AG09319 (cell line): ENCODE measurements around the gene ACSM4.
"Not testable (repeated sequence)": the region's sequence is repeated elsewhere in the genome, so short reads cannot be mapped to it uniquely, and the experiment has no call there.

Experiments
- DNase-seq: peaks from one replicate; pipeline ENCODE4 v3.0.0-alpha.2; 2010; ENCODE audit warnings: low read depth; ENCODE audit errors: extremely low read depth
- TF ChIP-seq, protein P1 (sequence below): IDR thresholded peaks from 2 replicates; pipeline ENCODE4 v1.5.1; 2011; ENCODE audit warnings: low read depth, mild to moderate bottlenecking, inconsistent platforms, low read length, moderate library complexity

Gene ACSM4, protein sequence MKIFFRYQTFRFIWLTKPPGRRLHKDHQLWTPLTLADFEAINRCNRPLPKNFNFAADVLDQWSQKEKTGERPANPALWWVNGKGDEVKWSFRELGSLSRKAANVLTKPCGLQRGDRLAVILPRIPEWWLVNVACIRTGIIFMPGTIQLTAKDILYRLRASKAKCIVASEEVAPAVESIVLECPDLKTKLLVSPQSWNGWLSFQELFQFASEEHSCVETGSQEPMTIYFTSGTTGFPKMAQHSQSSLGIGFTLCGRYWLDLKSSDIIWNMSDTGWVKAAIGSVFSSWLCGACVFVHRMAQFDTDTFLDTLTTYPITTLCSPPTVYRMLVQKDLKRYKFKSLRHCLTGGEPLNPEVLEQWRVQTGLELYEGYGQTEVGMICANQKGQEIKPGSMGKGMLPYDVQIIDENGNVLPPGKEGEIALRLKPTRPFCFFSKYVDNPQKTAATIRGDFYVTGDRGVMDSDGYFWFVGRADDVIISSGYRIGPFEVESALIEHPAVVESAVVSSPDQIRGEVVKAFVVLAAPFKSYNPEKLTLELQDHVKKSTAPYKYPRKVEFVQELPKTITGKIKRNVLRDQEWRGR

DNA sequence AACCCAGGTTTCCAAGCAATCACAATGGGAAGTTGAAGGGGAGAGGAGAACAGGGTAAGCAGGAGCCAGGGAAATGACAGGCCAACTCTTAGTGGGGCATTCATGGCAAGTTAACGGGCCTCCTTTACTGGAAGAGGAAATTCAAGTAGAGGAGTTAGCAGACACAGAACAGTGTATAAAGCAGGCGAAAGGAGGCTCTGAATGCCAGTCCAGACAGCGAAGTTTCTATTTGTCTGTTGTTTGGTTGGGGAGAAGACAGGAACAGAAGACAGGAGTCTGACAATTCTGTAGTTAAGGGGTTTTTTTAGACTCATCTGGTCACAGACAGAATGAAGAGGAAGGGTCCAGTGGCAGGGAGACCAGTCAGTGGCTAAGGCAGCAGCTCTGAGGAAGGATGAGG is at the start of gene ACSM4:
TSS of gene ACSM4 (plus strand) at position 301 of the 400 bp plus-strand sequence. CDS start 260 bp downstream, outside the sequence.
- TF ChIP-seq, protein P1, sequence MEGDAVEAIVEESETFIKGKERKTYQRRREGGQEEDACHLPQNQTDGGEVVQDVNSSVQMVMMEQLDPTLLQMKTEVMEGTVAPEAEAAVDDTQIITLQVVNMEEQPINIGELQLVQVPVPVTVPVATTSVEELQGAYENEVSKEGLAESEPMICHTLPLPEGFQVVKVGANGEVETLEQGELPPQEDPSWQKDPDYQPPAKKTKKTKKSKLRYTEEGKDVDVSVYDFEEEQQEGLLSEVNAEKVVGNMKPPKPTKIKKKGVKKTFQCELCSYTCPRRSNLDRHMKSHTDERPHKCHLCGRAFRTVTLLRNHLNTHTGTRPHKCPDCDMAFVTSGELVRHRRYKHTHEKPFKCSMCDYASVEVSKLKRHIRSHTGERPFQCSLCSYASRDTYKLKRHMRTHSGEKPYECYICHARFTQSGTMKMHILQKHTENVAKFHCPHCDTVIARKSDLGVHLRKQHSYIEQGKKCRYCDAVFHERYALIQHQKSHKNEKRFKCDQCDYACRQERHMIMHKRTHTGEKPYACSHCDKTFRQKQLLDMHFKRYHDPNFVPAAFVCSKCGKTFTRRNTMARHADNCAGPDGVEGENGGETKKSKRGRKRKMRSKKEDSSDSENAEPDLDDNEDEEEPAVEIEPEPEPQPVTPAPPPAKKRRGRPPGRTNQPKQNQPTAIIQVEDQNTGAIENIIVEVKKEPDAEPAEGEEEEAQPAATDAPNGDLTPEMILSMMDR: no peak
- no peak for DNase-seq

DNA sequence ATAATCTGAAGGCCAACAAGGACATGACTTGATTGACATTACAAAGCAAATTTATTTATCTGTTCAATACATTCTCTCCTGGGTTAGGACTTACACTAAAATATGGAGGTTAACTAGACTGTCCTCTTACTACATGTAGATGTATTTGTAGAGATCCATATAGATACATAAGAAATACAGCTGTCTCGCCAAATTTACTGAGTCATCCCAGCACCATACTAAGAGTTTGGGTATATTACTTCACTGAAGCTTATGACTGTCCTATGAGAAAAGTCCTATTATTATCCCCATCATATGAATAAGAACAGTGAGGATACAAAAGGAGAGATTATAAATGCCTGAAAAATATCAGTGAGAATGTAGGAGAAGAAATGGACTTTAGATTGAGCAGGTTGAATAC is 44.8 kb upstream of the ACSM4 start:
- DNase-seq: no peak
- TF ChIP-seq, protein P1: no peak

DNA sequence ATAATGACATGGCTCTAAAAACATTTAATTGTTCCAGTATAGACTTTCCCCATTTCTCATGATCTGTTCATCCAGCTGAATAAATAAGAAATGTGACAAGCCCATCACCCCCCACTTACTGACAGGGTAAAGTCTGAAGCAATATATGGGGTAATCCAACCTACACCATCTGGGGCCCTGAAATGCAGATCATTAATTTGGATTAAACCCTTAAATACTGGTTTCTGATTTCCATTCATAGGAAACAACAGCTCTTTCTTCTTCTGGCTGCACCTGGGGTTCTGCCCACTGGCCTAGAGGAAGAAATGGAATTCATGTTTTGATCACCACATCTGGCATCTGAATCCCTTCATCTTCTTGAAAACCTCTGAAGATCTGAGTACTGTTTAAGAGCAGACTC is 39.3 kb upstream of the ACSM4 start:
- DNase-seq: no peak
- TF ChIP-seq, protein P1: no peak

DNA sequence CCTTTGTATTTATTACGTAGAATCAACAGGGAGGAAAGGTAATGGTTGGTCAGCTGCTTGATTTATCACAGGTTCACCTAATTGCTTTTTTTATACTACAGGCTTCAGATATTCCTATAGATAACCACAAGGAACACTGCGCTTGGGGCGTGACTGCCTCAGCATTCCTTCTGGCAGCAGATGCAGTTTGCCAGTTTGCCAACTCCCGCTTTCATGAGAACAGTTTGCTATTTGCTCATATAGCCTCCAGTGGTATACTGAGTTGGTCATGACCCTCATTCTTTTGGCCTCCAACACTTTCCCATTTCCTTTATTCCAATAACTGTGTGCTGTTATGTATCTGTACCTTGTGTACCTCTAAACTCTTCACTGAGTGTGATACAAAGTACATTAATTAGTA is 38.6 kb upstream of the ACSM4 start:
- TF ChIP-seq, protein P1: no peak
- DNase-seq: no peak

DNA sequence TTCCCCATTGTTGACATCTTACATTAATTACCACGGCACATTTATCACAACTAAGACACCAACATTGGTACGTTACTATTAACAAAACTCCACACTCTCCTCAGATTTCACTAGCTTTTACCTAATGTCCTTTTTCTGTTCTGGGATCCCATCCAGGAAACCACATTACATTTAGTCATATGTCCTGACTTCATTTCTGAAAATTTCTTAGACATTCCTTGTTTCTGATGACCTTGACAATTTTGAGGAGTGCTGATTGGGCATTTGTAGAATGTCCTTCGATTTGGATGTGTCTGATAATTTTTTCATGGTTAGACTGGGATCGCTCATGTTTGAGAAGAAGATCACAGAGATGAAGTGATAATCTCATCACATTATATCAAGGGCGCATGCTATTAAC is 34.6 kb upstream of the ACSM4 start:
- DNase-seq: no peak
- TF ChIP-seq, protein P1: no peak

DNA sequence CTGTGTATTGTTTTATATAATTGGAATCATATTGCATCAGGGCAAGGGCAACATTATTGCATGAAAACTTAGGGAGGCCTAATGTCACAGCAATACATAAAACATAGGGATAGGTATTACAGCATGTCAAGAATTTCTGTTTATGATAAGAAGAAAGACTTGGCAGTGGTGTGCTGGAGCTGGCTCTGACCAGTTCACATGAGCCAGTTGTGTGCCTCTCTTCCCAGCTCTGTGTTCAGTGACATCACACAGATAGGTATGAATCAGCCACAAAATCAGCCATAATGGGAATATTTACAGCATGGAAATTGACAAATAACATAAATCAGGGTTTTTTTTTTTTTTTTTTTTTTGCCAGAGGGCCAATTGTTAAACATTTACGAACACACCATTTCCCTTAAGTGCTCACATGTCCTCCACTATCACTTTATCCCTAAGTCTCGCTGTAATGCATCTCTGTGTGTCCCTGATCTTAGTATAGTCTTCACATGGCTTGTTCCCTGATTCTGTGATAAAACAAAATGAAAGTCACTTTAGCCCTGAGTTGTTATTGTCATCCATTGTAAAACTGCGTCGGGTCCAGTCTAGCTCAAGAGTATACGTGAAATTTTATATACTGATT is 31.9 kb upstream of the ACSM4 start:
- TF ChIP-seq, protein P1: no peak
- DNase-seq: no peak

DNA sequence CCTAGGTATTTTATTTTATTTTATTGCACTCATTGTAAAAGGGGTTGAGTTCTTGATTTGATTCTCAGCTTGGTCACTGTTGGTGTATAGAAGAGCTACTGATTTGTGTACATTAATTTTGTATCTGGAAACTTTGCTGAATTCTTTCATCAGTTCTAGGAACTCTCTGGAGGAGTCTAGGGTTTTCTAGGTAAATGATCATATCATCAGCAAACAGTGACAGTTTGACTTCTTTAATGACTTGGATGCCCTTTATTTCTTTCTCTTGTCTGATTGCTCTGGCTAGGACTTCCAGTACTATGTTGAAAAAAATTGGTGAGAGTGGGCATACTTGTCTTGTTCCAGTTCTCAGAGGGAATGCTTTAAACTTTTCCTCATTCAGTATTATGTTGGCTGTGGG is 28.4 kb upstream of the ACSM4 start:
- not testable (repeated sequence) for DNase-seq
